Aorta (tissue), 5 donors: ENCODE data around the gene E2F1. TPM values are rescaled to one million over a fixed set of nuclear protein-coding genes. Genes with fewer than 3 reads are reported as not detected.

ENCODE experiments used
- ATAC-seq: fragments of 200-7000 bp; cut with Tn5 transposase; one replicate; pipeline ENCODE4 v1.9.1; 2022; ENCODE audit warnings: moderate library complexity; ENCODE audit not compliant: low FRiP score
- DNase-seq, 2 donors: peaks; one replicate each; pipeline ENCODE4 v3.0.0-alpha.2; 2020
- H3K27ac ChIP-seq, 2 donors: one replicate each; pipeline ENCODE4 v1.5.1; 2013; ENCODE audit warnings: low read length in 2 of 2, mild to moderate bottlenecking in 2 of 2, moderate library complexity in 2 of 2, control low read depth in 1 of 2, inconsistent platforms in 1 of 2, low read depth in 1 of 2
- H3K27me3 ChIP-seq, 2 donors: one replicate each; pipeline ENCODE4 v1.6.1; 2013; ENCODE audit warnings: control low read depth in 1 of 2, low read length in 1 of 2, mild to moderate bottlenecking in 1 of 2, moderate library complexity in 1 of 2; ENCODE audit not compliant: insufficient read depth in 2 of 2, control insufficient read depth in 1 of 2
- H3K36me3 ChIP-seq, 2 donors: one replicate each; pipeline ENCODE4 v1.6.1; 2013; ENCODE audit warnings: control low read depth in 1 of 2, low read length in 1 of 2, mild to moderate bottlenecking in 1 of 2; ENCODE audit not compliant: insufficient read depth in 2 of 2, control insufficient read depth in 1 of 2
- H3K4me1 ChIP-seq, 2 donors: one replicate each; pipeline ENCODE4 v1.6.1; 2013; ENCODE audit warnings: low read length in 2 of 2, control low read depth in 1 of 2, mild to moderate bottlenecking in 1 of 2, moderate library complexity in 1 of 2; ENCODE audit not compliant: insufficient read depth in 2 of 2, control insufficient read depth in 1 of 2
- H3K4me3 ChIP-seq, 2 donors: one replicate each; pipeline ENCODE4 v1.5.1; 2013; ENCODE audit warnings: low read length in 2 of 2, control low read depth in 1 of 2, mild to moderate bottlenecking in 1 of 2
- H3K9me3 ChIP-seq: one replicate; pipeline ENCODE4 v1.6.1; 2013; ENCODE audit warnings: mild to moderate bottlenecking, low read length; ENCODE audit not compliant: control insufficient read depth
- WGBS, 2 donors: extraction: QIAGEN DNeasy Blood & Tissue Kit; methylation state at CpG; one replicate each; pipeline ENCODE4 v1.1.7; 2013; 5-methylcytosine and 5-hydroxymethylcytosine counted together
- intact Hi-C, 2 donors: fragments of 100-400 bp; cut with DNase I; formaldehyde crosslinking; loops; one replicate each; pipeline versions ENCODE4 v1.14.2 to v1.15.0; 2022
- polyA plus RNA-seq, 2 donors: library from polyadenylated mRNA; stranded (reverse); fragments of 200-250 nt; gene quantifications; one replicate each; pipeline ENCODE4 v1.2.3, GENCODE V29; 2013
- total RNA-seq, 2 donors: library from RNA; stranded (reverse); fragmentation: NEBNext Ultra II Directional; extraction: Animal tissue kit (Norgen Biotek cat#: 25700); gene quantifications; one replicate each; pipeline ENCODE4 v1.2.1, GENCODE V29; 2021
- donor health status: healthy with polysubstance abuse.
- donor health status: Bipolar disorder and iron deficiency.
- donor health status: DM: no; HTN: no; CAD: no.
- donor health status: DM: no; HTN: no; CAD: no.
- donor health status: DM: yes; HTN: yes; CAD: no.

The E2F1 gene
- total and polyA plus RNA-seq, 4 donors: 1.4 to 1.6 (median 1.6) TPM

- 4 to 6% methylated on average over 39 to 53 of the region's 53 CpGs for WGBS, 2 donors
- Histone ChIP-seq H3K27me3 (no peaks in the 10 kb centered on the region), H3K36me3 (no peaks in the 10 kb centered on the region), H3K4me1 (no peaks in the 10 kb centered on the region), H3K9me3 (no peaks in the 10 kb centered on the region), H3K4me3 (peak overlapping the region; percentile 40 to 47), H3K27ac (no peak overlapping the region)
- intact Hi-C loops: loop anchor here in 1 of 2 donors (5.0 kb wide), 1 partner anchor 37 kb away; the partner anchor contains the start of gene PXMP4
- ATAC-seq: no peak
- DNase-seq: no peak
Measured at GRCh38 chr20:33685328-33686099, 671 bp downstream of the E2F1 start.

- intact Hi-C loops: loop anchor here in 1 of 2 donors (5.0 kb wide), 1 partner anchor 38 kb away; the partner anchor contains the start of gene PXMP4
- 63 to 68% methylated on average over 10 of the region's 10 CpGs for WGBS, 2 donors
- ATAC-seq: no peak
Measured at GRCh38 chr20:33684533-33685327, 1.5 kb downstream of the E2F1 start.

GRCh38 chr20:33681728-33682353 is 4.3 kb downstream of the E2F1 start:
- Histone ChIP-seq H3K36me3 (no peaks in the 10 kb centered on the region), H3K9me3 (no peaks in the 10 kb centered on the region), H3K27me3 (no peaks in the 10 kb centered on the region), H3K4me3 (no peak overlapping the region), H3K27ac (no peak overlapping the region), H3K4me1 (no peaks in the 10 kb centered on the region)
- intact Hi-C loops: no loop called here
- WGBS, 2 donors: 88% methylated on average over 9 of the region's 9 CpGs
- no peak for ATAC-seq
- no peak for DNase-seq

More at GRCh38 chr20:33684533-33685327, 1.5 kb downstream of the E2F1 start:
- Histone ChIP-seq H3K27ac (no peak overlapping the region), H3K9me3 (no peaks in the 10 kb centered on the region), H3K27me3 (no peaks in the 10 kb centered on the region), H3K4me3 (no peak overlapping the region), H3K36me3 (no peaks in the 10 kb centered on the region), H3K4me1 (no peaks in the 10 kb centered on the region)
- DNase-seq: peak in 1 of 2 donors; percentile 44

- ATAC-seq: no peak
- intact Hi-C loops: no loop called here
- Histone ChIP-seq H3K4me3 (no peak overlapping the region), H3K27ac (no peak overlapping the region), H3K27me3 (no peaks in the 10 kb centered on the region), H3K9me3 (no peaks in the 10 kb centered on the region), H3K36me3 (no peaks in the 10 kb centered on the region), H3K4me1 (no peaks in the 10 kb centered on the region)
- WGBS, 2 donors: 69 to 79% methylated on average over 5 of the region's 5 CpGs
- DNase-seq: no peak
Measured at GRCh38 chr20:33681288-33681687, 4.9 kb downstream of the E2F1 start.

- intact Hi-C loops: no loop called here
- Histone ChIP-seq H3K9me3 (no peaks in the 10 kb centered on the region), H3K27ac (no peak overlapping the region), H3K4me3 (no peak overlapping the region), H3K36me3 (no peaks in the 10 kb centered on the region), H3K27me3 (no peaks in the 10 kb centered on the region), H3K4me1 (no peaks in the 10 kb centered on the region)
- DNase-seq (peak in 1 of 2 donors; percentile 62), ATAC-seq (peak; percentile 39)
- 9 to 11% methylated on average over 2 of the region's 2 CpGs for WGBS, 2 donors
Measured at GRCh38 chr20:33680686-33681085, 5.5 kb downstream of the E2F1 start.

- Histone ChIP-seq H3K4me1 (no peaks in the 10 kb centered on the region), H3K36me3 (no peaks in the 10 kb centered on the region), H3K27me3 (no peaks in the 10 kb centered on the region), H3K9me3 (no peaks in the 10 kb centered on the region), H3K27ac (no peak overlapping the region), H3K4me3 (no peak overlapping the region)
- no peak for ATAC-seq
- peak in 1 of 2 donors; percentile 48 for DNase-seq
- 78 to 80% methylated on average over 20 of the region's 20 CpGs for WGBS, 2 donors
- intact Hi-C loops: no loop called here
Measured at GRCh38 chr20:33679758-33680485, 6.3 kb downstream of the E2F1 start.

- H3K4me3 ChIP-seq: no peak overlapping the region
- 93 to 94% methylated on average over 15 of the region's 15 CpGs for WGBS, 2 donors
- DNase-seq (peak in 1 of 2 donors; percentile 66), ATAC-seq (no peak)
- no peaks in the 10 kb centered on the region for H3K36me3 ChIP-seq
- intact Hi-C loops: no loop called here
- H3K27ac ChIP-seq: no peak overlapping the region
- no peaks in the 10 kb centered on the region for H3K27me3 ChIP-seq
- H3K9me3 ChIP-seq: no peaks in the 10 kb centered on the region
- H3K4me1 ChIP-seq: no peaks in the 10 kb centered on the region
Measured at GRCh38 chr20:33677991-33678702, 8.0 kb downstream of the E2F1 start.
